Measurements from ENCODE around the gene MNAT1. TPM values are rescaled to one million over a fixed set of nuclear protein-coding genes. Genes with fewer than 3 reads are reported as not detected.

The MNAT1 gene
- total and polyA plus RNA-seq, 10 donors: 11.9 to 34.3 (median 22.0) TPM

DNA sequence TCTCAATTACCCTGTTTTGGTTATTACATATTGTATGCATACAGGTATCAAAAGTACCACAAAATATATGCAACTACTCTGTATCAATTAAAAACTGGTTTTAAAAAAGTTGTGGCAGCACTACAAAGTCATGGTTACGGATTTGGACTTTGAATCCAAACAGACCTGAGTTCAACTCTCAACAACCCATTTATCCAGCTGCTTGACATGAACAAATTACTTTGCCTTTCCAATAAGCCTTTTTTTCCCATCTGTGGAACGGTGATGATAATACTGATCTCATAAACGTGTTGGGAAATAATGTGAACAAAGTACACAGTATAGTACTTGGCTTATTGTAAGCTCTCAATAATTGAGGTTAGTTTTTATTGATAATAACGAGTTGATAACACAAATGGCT lies 85.0 kb downstream of the MNAT1 start:
- TF ChIP-seq POLR2A (IDR thresholded peaks at IDR 0.05) (no peak), POLR2AphosphoS5 (IDR thresholded peaks at IDR 0.05) (no peak)
- TF ChIP-seq, protein P1, sequence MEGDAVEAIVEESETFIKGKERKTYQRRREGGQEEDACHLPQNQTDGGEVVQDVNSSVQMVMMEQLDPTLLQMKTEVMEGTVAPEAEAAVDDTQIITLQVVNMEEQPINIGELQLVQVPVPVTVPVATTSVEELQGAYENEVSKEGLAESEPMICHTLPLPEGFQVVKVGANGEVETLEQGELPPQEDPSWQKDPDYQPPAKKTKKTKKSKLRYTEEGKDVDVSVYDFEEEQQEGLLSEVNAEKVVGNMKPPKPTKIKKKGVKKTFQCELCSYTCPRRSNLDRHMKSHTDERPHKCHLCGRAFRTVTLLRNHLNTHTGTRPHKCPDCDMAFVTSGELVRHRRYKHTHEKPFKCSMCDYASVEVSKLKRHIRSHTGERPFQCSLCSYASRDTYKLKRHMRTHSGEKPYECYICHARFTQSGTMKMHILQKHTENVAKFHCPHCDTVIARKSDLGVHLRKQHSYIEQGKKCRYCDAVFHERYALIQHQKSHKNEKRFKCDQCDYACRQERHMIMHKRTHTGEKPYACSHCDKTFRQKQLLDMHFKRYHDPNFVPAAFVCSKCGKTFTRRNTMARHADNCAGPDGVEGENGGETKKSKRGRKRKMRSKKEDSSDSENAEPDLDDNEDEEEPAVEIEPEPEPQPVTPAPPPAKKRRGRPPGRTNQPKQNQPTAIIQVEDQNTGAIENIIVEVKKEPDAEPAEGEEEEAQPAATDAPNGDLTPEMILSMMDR (IDR thresholded peaks at IDR 0.05 in 8 of 11, conservative IDR thresholded peaks at IDR 0.05 in 3 of 11): no peak
- no peaks in the 10 kb centered on the region for H3K4me1 ChIP-seq
- no peak for DNase-seq
- H3K36me3 ChIP-seq: peaks cover 0 to 15% (median 4%) of the 10 kb centered on the region in 6 donors
- H3K4me3 ChIP-seq: no peak overlapping the region
- H3K9me3 ChIP-seq: no peaks in the 10 kb centered on the region
- 91 to 98% (median 95%) methylated on average over 4 of the region's 4 CpGs for WGBS, 5 donors
- intact Hi-C loops (cut with DNase I; ENCODE audit: low total_unique reads): no loop called here
- H3K27ac ChIP-seq: no peak overlapping the region
- no peaks in the 10 kb centered on the region for H3K27me3 ChIP-seq (replicated peaks in 1 of 7)

DNA sequence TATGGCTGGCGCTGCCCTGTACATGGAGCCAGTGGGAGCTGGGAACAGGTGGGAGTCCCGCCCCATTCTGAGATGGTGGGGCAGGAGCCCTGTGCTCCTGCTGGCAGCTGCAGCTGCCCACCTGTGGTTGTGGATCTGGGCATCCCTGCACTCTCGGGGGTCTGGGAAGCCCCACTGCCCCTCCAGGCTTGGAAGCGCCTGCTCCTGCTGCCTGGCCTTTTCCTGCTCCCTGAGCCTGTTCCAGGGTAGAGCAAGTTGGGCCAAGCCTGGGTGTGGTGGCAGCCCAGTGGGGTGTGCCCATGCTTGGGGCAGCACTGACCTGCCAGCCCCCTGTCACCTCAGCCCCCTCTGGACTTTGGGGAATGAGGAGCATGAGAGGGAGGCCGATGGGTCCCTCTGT lies 104.0 kb downstream of the MNAT1 start:
- 92 to 97% (median 96%) methylated on average over 3 to 5 of the region's 5 CpGs for WGBS, 5 donors
- Histone ChIP-seq H3K4me1 (no peaks in the 10 kb centered on the region), H3K27ac (no peak overlapping the region), H3K36me3 (peaks cover 0 to 50% (median 20%) of the 10 kb centered on the region in 6 donors), H3K4me3 (no peak overlapping the region), H3K27me3 (replicated peaks in 1 of 7) (no peaks in the 10 kb centered on the region), H3K9me3 (peaks cover 0 to 19% (median 16%) of the 10 kb centered on the region in 8 donors)
- peak; percentile 62 for DNase-seq
- intact Hi-C loops (cut with DNase I; ENCODE audit: low total_unique reads): no loop called here
- TF ChIP-seq POLR2AphosphoS5 (IDR thresholded peaks at IDR 0.05): no peak
- TF ChIP-seq, protein P1 (IDR thresholded peaks at IDR 0.05 in 8 of 11, conservative IDR thresholded peaks at IDR 0.05 in 3 of 11): no peak
- no peak for TF ChIP-seq POLR2A (IDR thresholded peaks at IDR 0.05)

DNA sequence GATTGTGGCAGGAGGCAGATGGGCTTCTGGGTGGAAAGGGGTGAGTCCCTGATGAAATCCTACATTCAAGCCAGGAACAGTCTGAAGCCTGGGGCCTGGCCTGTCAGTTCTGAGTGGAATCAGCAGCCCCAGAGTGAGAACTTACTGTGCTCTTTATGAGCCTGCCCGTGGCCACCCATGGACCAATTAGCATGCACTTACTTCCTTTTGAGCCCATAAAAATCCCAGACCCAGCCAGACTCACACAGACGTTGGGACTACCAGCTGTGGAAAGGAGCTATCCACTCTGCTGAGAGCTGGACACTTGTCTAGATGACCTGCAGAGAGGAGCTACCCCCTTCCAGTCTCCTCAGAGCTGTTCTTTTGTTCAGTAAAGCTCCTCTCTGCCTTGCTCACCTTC lies 104.5 kb downstream of the MNAT1 start:
- TF ChIP-seq POLR2AphosphoS5 (IDR thresholded peaks at IDR 0.05): no peak
- Histone ChIP-seq H3K36me3 (peaks cover 0 to 50% (median 20%) of the 10 kb centered on the region in 6 donors), H3K27me3 (replicated peaks in 1 of 7) (no peaks in the 10 kb centered on the region), H3K9me3 (peaks cover 0 to 19% (median 16%) of the 10 kb centered on the region in 8 donors), H3K4me3 (no peak overlapping the region), H3K27ac (no peak overlapping the region), H3K4me1 (no peaks in the 10 kb centered on the region)
- intact Hi-C loops (cut with DNase I; ENCODE audit: low total_unique reads): no loop called here
- 80 to 87% (median 83%) methylated on average over 2 of the region's 2 CpGs for WGBS, 5 donors
- DNase-seq: no peak

DNA sequence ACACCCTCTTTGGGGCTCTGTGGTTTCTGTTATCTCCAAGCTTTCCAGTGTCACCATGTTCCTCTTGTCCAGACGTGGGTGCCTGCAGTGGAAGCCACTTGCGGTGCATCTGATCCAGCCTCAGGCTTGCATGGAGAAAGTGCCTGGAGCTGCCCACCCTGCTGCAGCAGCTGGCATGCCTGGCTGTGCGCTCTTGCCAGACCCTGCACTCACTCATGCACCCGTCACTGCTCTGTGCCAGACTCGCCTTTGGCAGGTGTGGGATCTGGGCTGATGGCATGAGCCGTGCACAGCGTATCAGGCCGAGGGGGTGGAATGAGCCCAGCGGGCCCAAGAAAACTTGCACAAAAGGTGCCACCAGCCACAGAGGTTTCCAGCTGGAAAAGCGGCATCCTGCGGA lies 105.1 kb downstream of the MNAT1 start:
- Histone ChIP-seq H3K27me3 (replicated peaks in 1 of 7) (no peaks in the 10 kb centered on the region), H3K36me3 (peaks cover 0 to 50% (median 20%) of the 10 kb centered on the region in 6 donors), H3K9me3 (peaks cover 0 to 19% (median 16%) of the 10 kb centered on the region in 8 donors), H3K4me1 (no peaks in the 10 kb centered on the region), H3K4me3 (no peak overlapping the region), H3K27ac (no peak overlapping the region)
- intact Hi-C loops (cut with DNase I; ENCODE audit: low total_unique reads): no loop called here
- DNase-seq: peak; percentile 68
- WGBS, 5 donors: 95 to 99% (median 97%) methylated on average over 11 of the region's 11 CpGs
- no peak for TF ChIP-seq POLR2AphosphoS5 (IDR thresholded peaks at IDR 0.05)
- TF ChIP-seq, protein P1 (IDR thresholded peaks at IDR 0.05 in 8 of 11, conservative IDR thresholded peaks at IDR 0.05 in 3 of 11): no peak
- no peak for TF ChIP-seq POLR2A (IDR thresholded peaks at IDR 0.05)

DNA sequence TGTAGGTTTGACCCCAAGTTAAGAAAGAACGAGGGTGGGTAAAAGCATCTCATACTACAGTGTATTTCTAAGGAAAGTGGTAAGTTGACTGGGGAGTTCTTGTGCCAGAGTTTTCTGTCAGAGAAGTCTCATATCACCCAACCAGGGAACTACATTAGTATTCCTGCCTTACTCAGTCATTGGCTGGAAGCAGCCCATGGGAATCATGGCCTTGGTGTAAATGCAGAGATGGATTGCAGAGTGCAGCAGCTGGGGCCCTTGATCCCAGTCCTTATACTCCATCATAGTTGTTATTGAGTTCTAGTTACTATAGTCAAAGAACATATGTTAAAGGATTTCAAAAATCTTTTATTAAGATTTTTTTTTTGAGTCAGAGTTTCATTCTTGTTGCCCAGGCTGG lies 105.8 kb downstream of the MNAT1 start:
- 84 to 97% (median 95%) methylated on average over 1 of the region's 1 CpG for WGBS, 5 donors
- H3K4me3 ChIP-seq: no peak overlapping the region
- intact Hi-C loops (cut with DNase I; ENCODE audit: low total_unique reads): no loop called here
- H3K9me3 ChIP-seq: peaks cover 0 to 15% (median 12%) of the 10 kb centered on the region in 8 donors
- peaks cover 0 to 6% (median 3%) of the 10 kb centered on the region in 6 donors for H3K4me1 ChIP-seq
- no peak overlapping the region for H3K27ac ChIP-seq
- H3K27me3 ChIP-seq (replicated peaks in 1 of 7): no peaks in the 10 kb centered on the region
- H3K36me3 ChIP-seq: peaks cover 0 to 47% (median 20%) of the 10 kb centered on the region in 6 donors
- no peak for TF ChIP-seq POLR2AphosphoS5 (IDR thresholded peaks at IDR 0.05)
- no peak for TF ChIP-seq POLR2A (IDR thresholded peaks at IDR 0.05)
- TF ChIP-seq, protein P1 (IDR thresholded peaks at IDR 0.05 in 8 of 11, conservative IDR thresholded peaks at IDR 0.05 in 3 of 11): no peak
- DNase-seq: no peak

Measured in spleen (tissue), 11 donors.